Limb (tissue), 2 donors: ENCODE results near the gene NEDD8.
A peak's percentile ranks its signal among the peaks of the same experiment; 100 is the strongest.
"Not testable (repeated sequence)": the region's sequence is repeated elsewhere in the genome, so short reads cannot be mapped to it uniquely, and the experiment has no call there.

Experiments used
- DNase-seq, 2 donors: peaks; one replicate each; pipeline ENCODE4 v3.0.0-alpha.2; 2016; ENCODE audit errors: extremely low spot score in 2 of 2

Gene NEDD8

GRCh38 chr14:24224618-24225071 is 7.5 kb downstream of the NEDD8 start:
- DNase-seq, result no peak

GRCh38 chr14:24222987-24223386 is 9.2 kb downstream of the NEDD8 start:
- not testable (repeated sequence) for DNase-seq

- no peak for DNase-seq
Observed at GRCh38 chr14:24219521-24219920, 12.6 kb downstream of the NEDD8 start.

GRCh38 chr14:24219080-24219479 is 13.1 kb downstream of the NEDD8 start:
- DNase-seq, result no peak

GRCh38 chr14:24216876-24217275 is 15.3 kb downstream of the NEDD8 start:
- DNase-seq, result not testable (repeated sequence)

- no peak for DNase-seq
Observed at GRCh38 chr14:24216345-24216699, 15.8 kb downstream of the NEDD8 start.

GRCh38 chr14:24215495-24216344 is 16.4 kb downstream of the NEDD8 start, which contains the start of gene MDP1:
TSS of gene MDP1 (minus strand) at chr14:24216066. CDS start at chr14:24215955, 111 bp downstream.
- DNase-seq, result peak; percentile 87 to 89

- DNase-seq, result no peak
Observed at GRCh38 chr14:24213866-24214662, 18.1 kb downstream of the NEDD8 start.

GRCh38 chr14:24212924-24213865 is 19.0 kb downstream of the NEDD8 start, which contains the start of gene CHMP4A:
TSS of gene CHMP4A (minus strand) at chr14:24213488. CDS start at chr14:24213439, 49 bp downstream.
- peak; percentile 94 to 96 for DNase-seq

- DNase-seq, result no peak
Observed at GRCh38 chr14:24211311-24211710, 20.9 kb downstream of the NEDD8 start.

GRCh38 chr14:24207625-24208024 is 24.5 kb downstream of the NEDD8 start:
- DNase-seq, result no peak

GRCh38 chr14:24207104-24207551 is 25.0 kb downstream of the NEDD8 start:
- no peak for DNase-seq

GRCh38 chr14:24206260-24207103 is 25.7 kb downstream of the NEDD8 start:
- DNase-seq, result no peak

- no peak for DNase-seq
Observed at GRCh38 chr14:24204163-24205146, 27.7 kb downstream of the NEDD8 start.

- not testable (repeated sequence) for DNase-seq
Observed at GRCh38 chr14:24203249-24203886, 28.8 kb downstream of the NEDD8 start.

- not testable (repeated sequence) for DNase-seq
Observed at GRCh38 chr14:24202538-24202937, 29.6 kb downstream of the NEDD8 start.

- no peak for DNase-seq
Observed at GRCh38 chr14:24198814-24199524, 33.2 kb downstream of the NEDD8 start.

GRCh38 chr14:24197056-24197450 is 35.1 kb downstream of the NEDD8 start:
- DNase-seq, result no peak
